Stimulated activated CD4-positive, alpha-beta T cell treated with anti-CD3 and anti-CD28 coated beads, TNF-alpha, amount 100 ng/mL, for 48 hours (primary cell): Measurements from ENCODE around the gene MAP3K7.

Source experiments
- DNase-seq, 3 donors: peaks; one replicate each; pipeline ENCODE4 v3.0.0-alpha.2; 2020; ENCODE audit warnings: low read depth in 3 of 3

MAP3K7 gene

DNA sequence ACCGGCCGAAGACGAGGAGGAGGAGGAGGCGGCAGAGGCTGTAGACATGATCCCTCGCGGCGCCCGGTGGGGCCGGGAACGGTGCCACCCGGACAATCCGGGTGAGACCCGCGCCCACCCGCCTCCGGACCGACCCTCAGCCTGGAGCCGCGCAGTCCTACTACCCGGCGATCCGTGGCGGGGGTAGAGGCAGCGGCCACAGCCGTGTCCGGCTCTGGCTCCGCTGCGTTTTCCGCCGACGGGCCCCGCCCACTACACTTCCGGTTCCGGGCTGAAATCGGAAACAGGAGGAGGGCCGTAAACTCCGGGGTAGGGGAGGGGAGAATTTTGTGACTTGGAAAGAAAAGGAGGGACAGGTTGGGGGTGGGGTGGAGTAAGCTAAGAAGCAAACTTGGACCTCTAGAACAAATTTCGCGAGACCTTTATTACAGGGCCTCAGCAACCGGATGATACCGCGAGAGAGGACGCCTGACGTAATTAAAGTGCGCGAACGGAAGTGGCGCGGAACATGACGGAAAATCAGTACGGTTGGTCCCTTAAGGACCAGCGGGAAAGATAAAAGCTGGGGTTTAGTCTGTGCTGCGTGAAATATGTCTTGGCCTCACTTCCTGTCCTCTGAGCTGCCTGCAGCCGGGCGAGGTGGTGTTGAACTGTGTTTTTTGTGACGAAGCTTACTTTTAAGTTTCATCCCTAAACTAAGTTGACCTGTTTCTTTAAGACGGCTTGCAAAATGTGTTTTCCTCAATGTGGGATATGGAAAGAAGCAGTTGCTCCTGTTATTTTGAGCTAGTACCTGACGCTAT lies at the start of gene MAP3K7:
Gene MAP3K7, minus strand, starts transcription at position 237 of the 803 bp plus-strand sequence. Its CDS starts 189 bp downstream, at position 48.
- peak; percentile 90 to 93 (median 92) for DNase-seq

DNA sequence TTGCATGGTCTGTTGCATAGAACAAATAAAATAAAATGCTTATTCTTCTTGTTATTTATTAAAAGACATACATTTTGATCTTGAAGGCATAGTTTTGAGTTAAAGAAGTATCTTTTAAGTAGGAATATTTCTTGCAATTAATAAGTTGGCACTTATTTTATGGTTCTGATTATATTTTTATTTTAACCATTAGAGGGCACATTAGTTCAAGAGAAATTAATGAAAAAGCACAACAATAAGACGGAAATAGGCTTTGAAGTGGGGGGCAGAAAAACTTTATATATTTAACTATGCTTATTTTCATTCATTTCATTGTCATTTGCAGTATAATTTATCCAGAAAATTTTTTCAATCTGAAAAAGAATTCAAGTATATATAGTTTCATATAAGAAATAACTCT lies 44.2 kb upstream of the MAP3K7 start:
- no peak for DNase-seq

DNA sequence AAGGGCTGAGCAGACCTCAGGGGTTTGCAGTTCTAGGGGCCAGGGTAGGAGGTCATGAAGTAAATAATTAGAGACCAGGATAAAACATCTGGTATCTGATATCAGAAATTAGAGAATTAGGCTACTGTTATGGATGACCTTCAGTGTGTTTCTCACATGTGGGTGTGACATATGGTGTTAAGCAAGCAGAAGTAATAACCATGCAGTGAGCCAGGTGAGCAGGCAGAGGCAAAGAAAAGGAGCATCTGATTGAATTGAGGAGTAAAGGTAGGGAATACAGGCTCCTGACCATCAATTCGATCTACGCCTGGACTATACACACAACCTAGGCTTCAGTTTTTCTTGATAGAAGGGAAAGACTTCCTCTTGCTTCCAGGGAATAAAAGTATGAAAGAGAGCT lies 34.7 kb upstream of the MAP3K7 start:
- DNase-seq: no peak

DNA sequence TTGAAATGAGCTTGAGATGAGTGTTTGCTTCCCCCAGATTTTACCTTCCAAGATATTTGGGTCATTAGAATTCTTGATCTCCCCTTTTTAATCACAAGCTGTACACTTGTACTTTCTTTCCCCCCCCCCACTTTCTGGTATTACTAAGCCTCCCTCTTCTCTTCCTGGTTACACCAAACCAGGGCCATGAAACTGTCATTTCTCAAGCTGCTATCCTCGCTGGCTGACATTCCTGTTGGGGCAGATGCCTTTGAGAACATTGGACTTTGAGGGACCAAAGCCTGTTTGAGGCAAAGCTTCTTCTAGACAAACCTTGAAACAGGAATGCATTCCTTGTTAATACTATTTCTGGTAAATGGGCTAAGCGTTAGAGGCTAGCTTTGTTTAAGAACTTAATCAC lies 32.3 kb upstream of the MAP3K7 start:
- no peak for DNase-seq

DNA sequence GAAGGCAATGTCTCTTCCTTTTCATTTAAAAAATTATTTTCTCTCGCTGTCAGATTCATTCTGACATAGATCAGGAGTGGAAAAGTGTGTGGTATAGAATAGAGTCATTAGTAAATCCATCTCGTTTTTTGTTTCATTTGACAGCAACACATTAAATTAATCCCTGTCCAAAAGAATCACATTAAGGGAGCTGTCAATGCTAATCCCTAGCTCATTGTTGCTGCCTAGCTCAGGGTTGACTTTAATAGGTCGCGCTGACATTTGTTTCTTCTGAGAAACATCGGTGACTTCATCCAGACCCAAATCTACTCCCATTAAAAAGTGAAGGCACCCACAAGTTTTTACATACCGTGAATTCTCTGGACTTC lies 25.4 kb upstream of the MAP3K7 start:
- no peak for DNase-seq

DNA sequence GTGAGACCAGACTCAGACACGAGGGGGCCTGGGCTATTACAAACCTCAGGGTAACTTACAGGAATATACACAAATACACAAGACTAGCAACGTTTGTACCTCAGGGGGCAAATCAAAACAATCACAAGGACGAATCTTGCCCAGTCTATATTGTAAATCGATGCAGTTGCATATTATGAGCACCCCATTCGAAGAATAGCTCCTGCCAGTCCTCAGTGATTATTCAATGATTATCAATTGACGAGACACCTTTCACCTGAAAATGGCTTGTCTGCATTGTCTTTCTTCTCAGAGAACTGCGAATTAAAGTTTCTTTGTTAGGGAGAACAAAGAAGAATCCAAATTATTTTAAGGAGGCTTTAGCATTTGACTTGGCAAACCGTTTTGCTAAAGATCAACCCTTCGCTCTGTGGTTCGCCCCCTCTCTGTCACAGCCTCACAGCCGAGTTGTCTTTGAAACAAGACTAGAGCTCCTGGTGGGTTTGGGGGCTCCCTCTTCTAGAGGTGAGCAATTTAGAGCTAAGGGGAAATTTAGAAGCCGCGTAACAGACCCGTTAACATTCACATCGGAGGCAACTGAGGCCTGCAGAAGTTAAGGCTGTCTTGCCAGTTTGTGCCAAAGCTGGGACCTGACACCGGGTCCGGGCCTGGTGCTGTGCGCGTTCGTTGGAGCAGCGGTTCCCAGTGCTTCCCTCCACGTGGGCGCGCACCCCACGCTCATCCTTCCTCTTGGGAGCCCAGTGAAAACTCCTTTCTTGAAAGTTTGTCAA lies 24.9 kb upstream of the MAP3K7 start:
- no peak for DNase-seq

DNA sequence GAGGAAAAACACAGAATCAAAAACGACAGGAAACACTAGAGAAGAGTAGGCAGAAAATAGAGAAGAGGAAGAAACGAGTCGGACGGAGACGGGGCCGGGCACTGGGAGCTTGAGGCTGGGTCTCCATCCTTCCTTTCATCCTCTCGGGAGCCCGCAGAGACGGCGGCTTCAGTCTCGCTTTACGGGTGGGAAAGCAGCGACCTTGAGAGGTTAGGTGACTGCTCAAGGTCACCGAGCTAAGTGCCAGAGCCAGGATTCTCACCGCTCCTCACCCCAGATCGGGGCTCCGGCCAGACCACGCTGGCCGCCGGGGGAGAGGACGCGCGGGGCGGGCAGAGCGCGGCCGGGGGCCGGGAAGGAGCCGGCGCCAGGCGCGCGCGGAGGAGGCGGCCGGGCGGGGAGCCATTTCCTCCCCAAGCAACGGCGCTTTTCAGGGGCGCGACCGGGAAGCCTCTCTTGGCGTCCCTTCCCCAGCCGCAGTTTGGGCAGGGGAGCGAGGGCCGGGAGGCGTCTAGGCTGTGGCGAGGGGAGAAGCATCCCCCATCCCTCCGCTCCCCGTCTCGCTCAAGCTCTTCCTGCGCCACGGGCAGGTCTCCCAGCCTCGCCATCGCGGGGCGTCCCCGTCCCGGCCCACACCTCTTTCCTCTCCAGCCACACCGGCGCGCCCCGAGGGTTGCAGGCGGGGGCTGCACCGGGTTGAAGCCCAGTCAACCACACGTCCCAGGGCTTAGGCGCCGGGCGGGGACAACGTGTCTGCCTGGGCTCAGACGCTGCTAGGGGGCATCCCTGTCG lies 24.1 kb upstream of the MAP3K7 start:
- peak in 1 of 3 donors; percentile 34 for DNase-seq

DNA sequence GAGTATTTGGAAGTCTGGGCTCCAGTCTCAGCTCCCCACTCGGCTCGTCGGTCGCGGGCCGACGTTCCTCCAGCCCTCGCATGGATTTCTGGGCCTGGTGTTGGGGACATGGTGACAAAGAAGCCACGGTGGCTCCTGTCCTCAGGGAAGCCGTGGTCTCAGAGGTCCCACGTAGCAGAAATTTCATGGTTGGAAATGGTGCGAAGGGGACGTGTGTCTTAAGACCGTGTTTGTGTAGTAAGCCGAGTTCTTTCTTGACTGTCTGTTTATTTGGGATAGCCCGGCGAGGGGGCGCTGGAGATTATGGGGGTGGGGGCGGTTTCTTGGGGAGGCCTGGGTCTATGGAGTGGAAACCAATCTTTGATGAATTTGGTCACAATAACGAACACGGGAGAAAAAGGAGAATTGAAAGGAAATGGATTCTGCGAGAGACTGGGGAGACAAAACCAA lies 23.5 kb upstream of the MAP3K7 start:
- no peak for DNase-seq

DNA sequence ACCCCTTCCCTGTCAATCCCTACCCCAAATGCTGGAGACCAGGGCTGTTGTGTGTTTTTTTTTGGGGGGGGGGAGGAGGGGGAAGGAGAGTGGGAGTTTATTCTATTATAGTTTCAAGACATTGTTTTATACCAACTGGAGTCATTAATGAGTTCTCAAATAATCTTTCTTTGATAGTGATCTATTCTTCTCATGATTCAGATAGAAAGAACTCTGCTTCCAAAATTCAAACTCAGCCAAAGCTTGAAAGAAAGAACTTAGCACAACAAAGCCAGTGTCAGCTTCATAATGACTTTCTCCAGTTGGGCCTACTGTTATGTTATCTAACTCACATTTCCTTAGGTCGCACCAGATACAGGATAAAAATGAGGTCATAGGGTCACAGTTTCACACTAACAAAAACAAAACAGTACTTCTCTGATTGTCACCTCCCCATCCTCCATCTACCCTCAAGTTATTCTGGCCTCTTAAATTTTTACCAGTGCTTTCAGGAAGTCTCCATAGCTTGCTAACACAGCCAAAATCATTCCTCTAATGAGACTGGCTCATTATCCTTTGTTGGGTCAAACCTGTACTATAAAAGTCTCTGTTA lies 19.0 kb upstream of the MAP3K7 start:
- no peak for DNase-seq

DNA sequence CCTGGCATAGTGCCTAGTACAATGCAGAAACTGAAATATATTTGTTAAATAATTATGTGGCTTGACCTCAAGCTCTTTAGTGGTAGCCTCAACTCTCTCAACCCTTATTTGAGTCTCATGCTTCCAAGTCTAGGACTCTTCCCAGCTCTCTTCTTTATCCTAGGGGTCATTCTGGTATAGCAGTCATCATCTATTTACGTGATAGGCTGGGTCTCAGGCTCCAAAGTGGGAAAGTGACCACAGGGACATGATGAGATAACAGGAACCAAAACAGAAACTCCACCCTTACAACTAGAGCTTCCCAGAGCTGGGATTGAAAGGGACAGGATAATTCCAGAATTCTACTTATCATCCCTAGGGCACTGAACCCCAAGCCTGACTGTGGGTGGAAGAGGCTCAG lies 17.7 kb upstream of the MAP3K7 start:
- no peak for DNase-seq

DNA sequence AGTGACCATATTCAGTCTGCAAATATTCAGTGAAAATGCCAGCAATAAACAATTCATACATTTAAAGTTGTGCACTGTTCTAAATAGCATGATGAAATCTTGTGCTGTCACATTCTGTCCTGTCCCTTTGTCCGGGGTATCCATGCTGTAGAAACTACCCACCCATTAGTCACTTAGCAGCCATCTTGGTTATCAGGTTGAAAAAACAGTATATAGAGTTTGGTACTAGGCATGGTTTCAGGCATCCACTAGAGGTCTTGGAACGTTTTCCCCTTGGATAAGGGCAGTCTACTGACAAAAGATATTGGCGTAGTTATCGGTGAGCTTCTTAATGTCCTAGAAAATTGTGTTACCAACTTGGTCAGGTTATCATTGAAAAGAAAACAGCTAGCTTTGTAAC lies 12.3 kb upstream of the MAP3K7 start:
- DNase-seq: no peak

DNA sequence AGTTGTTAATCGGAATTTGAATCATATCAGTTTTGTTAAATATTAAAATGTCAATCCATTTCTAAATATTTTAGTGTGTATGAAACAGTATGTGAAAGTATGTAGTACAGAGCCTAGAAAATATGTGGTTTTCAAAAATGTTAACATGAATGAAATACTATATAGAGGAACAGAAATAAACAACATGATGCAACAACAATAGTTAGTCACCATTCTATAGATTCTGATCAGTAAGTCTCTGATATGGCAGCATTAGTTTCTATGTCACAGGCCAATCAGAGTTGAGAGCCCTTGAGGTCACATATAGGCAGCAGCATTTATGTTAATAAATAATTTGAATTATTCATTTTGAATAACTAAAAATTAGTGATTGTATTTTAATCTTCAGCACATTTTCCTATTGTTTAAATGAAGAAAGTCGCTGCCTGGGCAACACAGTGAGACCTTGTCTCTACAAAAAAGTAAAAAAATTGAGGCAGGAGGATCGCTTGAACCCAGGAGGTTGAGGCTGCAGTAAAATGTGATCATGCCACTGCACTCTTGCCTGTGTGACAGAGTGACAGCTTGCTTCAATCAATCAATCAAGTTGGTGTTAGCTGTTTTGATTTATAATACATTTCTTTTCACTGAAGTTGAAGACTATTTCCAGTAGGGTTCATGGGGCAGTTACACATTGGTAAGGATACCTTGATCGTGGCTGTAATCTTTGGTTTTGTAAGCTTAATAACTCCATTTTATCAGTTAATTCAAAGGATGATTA lies 11.5 kb upstream of the MAP3K7 start:
- DNase-seq: no peak

DNA sequence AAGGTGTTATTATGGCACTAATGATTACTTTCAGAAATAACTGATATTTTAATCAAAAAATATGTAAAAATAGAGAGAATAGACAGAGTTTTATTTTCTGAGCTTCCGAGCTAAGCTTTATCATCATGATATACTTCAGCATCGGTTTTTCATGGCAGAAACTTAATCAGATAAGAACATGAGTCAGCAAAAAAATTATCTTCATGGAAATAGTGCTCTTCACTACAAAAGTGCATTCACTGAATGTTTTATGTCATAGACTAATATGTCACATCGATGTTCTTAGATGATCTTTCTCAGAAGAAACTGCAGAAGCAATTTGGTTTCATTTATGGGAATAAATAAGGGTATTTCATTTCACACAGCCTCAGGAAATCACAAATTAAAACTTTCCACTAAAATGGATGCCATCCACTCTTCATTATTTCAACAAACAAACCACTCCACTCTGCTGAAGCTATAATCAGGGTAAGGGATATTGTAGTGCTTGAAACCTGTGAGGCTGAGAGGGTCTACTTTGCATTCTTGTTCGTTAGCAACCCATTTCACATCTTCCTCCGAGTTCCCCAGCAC lies 10.2 kb upstream of the MAP3K7 start:
- no peak for DNase-seq

DNA sequence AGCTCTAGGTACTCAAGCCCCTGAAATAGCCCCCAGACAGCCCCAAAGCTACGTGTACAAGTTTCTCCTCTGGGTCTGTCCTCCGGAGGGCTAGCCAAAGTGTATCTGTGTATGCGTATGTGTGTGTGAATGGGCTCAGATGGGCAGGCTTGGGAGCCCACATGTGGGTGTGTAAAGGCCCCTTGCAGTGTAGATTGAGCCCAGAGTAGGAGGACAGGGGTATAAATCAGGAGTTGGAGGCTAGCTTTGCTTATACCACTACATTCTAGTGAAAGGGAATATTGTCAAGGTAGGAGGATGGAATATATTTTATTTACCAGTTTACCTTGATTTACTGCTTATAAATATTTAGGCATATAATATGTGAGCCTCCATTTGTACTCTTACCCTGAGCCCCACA lies 9.0 kb upstream of the MAP3K7 start:
- no peak for DNase-seq

DNA sequence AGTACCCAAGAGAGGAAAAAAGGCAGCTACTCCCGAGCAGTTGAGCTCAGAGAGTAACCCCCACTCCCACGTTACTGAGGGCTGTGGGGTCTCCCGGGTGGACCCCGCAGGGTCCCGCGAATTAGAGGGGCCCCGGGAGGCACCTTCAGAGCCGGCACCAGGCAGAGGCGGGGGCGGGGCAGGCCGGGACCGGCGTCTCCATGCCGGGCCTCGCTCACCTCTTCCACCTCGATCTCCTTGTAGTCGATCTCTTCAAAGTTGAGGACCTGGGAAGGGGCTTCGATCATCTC lies 381 bp downstream of the MAP3K7 start:
- peak in 2 of 3 donors; percentile 12 to 46 for DNase-seq

DNA sequence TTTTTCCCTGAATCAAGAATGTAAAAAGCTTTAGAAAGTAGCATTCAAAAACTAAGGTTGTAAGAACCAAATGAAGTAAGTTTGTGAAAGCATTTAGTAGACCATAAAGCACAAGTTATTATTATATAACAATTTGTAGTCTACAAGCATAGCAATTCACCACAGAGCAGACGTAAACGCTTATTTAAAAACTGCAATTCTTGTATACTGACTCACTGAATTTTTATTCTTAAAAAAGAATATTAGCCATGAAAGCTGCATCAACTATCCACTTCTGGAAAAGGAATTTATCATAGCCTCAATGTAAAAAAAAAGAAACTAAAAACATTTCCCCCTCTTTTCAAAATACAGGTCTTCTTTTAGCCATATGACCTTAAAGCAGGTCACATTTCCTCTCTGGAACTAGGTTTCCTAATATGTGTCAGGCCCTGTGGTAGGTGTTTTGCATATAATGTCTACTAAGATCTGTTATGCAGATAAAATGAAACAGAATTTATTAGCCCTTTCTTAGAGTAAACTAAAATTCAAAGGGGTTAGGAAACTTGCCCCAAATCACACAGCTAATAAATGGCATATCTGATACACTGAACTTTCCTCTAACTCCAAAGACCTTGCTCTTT lies 2.1 kb downstream of the MAP3K7 start:
- DNase-seq: no peak

DNA sequence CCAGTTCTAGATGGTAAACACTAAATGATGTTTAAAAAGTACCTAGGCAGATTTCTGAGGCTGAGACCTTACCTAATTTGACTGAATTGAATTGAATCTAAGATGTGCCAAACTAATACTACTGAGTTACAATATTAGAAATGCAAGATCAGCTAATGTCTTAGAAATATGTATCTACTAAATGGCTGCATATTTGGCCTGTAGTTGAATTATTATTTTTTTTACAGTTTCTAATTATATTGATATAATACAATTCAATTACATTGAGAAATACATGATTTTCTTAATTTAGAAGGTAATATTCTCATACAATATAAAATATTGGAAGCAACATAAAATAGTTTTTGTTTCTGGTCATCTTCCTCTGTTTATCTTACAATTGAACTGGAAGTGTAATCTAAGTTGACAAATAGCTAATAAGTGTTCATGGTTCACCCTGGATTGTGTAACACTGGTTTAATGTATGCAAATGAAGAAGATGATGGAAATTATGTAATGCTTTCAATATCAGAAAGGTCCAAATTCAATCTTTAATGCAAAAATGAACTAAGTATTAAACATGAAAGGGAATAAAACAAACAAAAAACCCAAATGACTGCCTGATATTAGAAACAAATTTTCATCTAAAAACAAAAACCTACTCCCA lies 2.9 kb downstream of the MAP3K7 start:
- DNase-seq: no peak

DNA sequence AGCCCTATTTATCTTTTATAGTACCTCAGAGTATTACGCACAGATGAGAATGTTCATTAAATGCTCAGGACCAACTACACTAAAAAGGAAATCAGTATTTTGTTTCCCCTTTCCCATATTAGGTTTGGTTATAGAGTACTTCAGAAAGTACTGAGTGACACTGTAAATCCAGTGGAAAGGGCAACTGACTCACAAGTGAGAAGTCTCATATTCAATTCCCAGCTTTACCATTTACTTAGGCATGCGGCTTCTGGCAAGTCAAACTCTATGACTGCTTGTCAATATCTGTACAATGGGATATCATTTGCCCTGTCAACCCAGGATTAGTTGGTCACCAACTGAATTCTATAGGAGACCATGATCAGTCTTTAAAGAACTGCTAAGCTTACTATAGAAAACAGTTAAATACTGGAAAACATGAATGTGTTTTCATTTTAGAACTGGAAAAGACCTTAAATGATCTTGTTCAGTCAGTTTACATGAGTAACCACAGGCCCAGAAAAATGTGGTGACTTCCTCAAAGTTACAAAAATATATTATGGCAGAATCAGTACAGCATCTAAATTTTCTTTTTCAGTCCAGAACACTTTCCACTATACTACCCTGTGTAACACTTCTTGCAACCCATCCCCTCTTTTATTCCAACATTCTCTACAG lies 3.6 kb downstream of the MAP3K7 start:
- DNase-seq: no peak

DNA sequence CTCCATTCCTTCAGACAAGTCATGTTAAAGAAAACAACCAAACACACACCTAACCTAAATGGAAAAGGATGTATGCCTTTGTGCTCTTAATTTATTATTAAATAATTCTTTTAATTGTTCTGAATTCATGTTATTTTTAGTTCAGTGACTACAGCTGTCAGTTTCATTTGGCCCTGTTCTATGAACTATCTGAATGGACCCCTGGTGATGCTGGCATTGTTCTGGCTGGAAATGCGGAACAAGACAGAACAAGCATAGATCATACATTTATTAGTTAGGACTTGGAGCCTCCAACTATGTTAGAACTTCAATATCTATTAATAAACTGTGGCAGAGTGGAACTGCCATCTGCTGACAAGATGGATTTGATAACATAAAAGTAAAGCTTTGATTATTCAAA lies 5.7 kb downstream of the MAP3K7 start:
- DNase-seq: no peak
